NCI-H510A treated with DMSO at 0.1 percent for 48 hours (cell line): Measurements from ENCODE around the gene ARHGAP32.

Experiments
- DNase-seq: peaks from one replicate; lab custom pipeline; 2025; lab: John Stamatoyannopoulos, UW

ARHGAP32 gene

GRCh38 chr11:129192150-129192549, at the start of gene ARHGAP32:
ARHGAP32 (minus strand) TSS chr11:129192325; CDS start chr11:129192198, 127 bp downstream.
- DNase-seq: peak; percentile 40

GRCh38 chr11:129239207-129239606, 47.1 kb upstream of the ARHGAP32 start:
- DNase-seq: no peak

GRCh38 chr11:129237880-129238638, 45.9 kb upstream of the ARHGAP32 start:
- no peak for DNase-seq

- no peak for DNase-seq
Observed at GRCh38 chr11:129237456-129237855, 45.3 kb upstream of the ARHGAP32 start.

- DNase-seq: no peak
Observed at GRCh38 chr11:129236850-129237249, 44.7 kb upstream of the ARHGAP32 start.

GRCh38 chr11:129234978-129235377, 42.9 kb upstream of the ARHGAP32 start:
- DNase-seq: peak; percentile 66

GRCh38 chr11:129230006-129230405, 37.9 kb upstream of the ARHGAP32 start:
- no peak for DNase-seq

DNA sequence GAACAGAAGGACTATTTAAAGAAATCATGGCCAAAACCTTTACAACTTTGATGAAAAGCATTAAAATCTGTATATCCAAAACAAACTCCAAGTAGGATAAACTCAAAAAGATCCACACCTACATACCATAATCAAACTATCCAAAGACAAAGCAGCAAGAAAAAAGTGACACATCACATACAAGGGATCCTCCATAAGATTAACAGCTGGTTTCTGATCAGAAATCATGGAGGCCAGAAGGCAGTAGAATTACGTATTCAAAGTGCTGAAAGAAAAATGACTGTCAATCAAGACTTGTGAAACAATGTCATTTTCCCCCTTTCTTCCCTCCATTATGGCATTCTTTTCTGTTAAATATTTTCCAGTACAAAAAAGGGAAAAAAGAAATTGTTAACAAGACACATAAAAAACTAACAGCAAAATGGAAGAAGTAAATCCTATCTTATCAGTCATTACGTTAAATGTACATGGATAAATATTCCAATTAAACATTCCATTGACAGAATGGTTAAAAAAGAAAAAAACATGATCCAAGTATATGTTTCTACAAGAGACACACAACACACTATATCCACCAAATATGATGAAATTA, 34.2 kb upstream of the ARHGAP32 start:
- DNase-seq: no peak

DNA sequence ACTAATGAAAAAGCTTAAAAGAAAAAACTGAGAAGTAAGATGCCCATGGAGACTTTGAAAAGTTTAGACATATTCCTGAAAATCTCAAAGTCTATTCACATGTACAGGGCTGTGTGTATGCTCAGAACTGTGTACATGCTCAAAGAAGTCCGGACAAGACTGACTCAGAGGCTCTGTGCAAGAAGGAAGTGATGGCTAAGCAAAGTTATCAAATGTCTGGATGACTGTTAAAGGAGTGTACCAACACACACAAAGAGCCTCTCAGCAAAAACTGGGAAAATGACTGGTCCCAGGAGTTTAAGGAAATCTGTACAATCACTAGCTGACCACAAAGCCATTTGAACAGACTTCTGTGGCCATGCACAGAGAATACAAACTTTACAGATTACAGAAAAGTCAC, 33.1 kb upstream of the ARHGAP32 start:
- no peak for DNase-seq

GRCh38 chr11:129224538-129224937, 32.4 kb upstream of the ARHGAP32 start:
- DNase-seq: no peak

DNA sequence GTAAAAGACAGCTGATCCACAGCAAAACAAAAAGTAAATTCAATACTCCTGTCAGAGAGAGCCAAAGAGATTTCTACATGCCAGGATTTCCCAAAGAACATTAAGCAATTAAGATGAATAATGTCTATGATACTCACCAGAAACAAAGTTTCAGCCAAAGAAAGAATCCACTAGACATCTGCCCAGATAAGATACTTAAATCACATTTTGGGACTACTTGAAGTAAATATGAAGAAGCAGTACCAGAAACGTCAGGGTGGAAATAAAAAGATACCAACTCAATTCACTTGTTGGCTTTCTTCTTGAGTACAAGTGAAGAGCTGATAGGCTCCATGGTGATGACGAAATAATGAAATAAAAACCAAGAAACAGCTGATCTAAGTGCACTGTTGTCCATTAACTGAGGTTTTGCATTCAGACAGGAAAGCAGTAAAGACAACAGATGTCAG, 31.6 kb upstream of the ARHGAP32 start:
- DNase-seq: no peak

DNA sequence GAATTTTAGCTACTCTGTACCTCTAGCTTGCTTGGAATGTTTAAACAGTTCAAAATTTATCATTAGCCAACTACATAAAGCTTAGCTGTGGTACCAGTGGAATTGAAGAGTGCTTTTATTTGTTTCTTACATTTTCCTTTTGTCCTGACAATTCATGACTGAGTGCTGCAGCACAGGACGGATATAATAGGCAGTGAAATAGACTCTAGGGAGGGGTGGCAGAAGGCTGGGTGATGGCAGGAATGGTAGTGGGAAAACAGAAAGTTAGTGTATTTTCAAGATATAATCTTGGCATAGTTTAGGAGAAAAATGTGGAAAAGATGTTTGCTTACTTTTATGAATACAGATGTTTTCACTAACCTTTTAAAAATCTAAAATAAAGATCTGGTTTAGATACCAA, 31.1 kb upstream of the ARHGAP32 start:
- no peak for DNase-seq

GRCh38 chr11:129222158-129222557, 30.0 kb upstream of the ARHGAP32 start:
- DNase-seq: no peak

- DNase-seq: no peak
Observed at GRCh38 chr11:129215506-129216245, 23.6 kb upstream of the ARHGAP32 start.

DNA sequence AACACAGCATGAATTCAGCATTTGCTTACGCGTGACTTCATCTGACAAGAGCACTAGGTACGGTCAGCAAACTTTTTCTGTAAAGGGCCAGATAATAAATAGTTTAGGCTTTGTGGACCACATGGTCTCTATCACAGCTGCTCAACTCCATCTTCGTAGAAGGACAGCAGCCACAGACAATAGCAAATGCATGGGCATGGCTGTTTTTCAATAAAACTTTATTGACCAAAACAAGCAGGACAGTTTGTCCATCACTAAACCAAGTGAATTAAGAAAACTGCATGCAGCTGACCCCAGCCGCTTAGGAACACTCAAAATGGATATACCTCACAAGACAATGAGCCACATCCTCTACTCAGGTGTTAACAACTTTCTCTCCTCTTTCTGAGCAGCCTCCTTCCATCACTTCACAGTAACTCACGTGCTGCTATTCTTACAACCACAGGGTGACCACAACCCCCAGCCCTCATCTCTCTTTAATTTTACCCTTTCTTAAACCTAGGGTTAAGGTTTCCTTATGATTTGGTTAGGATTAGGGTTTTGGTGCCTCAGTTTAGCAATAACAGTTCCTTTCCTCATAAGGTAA, 22.7 kb upstream of the ARHGAP32 start:
- DNase-seq: no peak

- DNase-seq: no peak
Observed at GRCh38 chr11:129213261-129213660, 21.1 kb upstream of the ARHGAP32 start.

DNA sequence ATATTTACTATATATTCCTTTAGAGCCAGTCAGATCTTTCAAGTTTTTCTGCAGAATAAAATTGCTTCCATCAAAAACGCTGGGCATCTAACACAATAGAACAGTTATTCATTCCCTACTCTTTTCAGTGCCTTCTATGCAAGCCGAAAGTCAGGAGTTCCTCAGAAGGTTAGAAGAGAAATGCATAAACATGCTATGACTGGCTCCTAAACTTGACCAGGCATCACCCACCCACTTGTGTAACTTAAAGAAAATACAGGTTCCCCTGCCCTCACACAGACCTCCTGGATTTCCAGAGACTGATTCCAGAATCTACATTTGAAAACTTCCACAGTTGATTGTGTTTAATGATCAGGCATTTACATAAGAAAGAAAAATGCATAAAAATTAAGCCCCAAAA, 19.3 kb upstream of the ARHGAP32 start:
- no peak for DNase-seq

DNA sequence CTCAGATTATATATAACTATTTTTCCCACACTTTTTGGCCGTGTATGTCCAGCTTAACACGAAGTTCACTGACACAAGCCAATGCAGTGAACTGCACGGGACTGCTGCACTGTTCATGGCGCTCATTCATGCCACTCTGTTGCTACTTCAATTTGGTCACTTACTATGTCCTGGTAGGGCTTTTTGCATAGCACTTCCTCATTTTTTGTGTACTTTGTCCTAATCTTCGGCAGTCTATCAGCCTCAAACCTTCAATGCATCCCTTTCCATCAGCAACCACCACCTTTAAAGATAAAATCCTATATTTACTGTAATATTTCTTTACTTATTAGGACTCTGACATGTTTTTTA, 18.7 kb upstream of the ARHGAP32 start:
- no peak for DNase-seq

DNA sequence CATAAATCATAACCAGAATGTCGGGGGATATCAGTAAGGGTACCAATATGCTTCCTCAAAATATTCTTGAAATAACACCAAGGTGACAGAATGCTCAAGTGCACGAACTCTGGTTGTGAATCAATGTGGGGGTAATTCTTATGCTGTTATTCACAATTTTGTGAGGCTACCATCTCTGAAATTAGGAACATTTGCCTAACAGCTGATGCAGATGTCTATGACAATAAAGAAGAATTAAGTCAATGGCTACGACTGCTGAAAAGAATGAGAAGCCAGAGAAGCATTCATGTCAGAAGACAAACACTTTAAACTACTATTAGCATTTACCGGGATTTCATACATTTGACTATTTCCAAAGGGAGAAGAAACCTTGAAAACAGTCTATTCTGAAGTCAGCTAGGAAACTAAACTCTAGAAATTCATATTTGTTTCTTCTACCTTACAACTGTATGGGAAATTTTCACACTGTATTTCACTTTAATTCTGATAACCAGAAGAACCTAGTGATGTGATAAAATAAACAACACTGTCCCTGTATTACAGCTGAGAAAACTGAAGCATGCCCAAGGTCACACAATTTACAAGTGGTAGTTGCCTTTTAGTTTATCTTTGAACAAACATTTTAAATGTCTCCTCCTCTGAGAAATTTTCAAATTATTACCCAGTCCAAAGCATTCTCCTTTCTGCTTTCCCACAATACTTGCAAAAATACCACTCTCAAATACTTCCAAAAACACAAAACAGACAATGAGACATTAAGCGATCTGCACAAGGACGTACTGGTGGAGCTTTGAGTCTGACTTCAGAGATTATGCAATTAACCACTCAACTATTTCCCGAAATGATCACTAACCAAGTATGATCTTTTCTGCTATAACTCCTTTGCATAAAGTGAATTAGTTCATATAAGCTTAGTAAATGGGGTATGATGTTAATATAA, 18.0 kb upstream of the ARHGAP32 start:
- no peak for DNase-seq

- no peak for DNase-seq
Observed at GRCh38 chr11:129208863-129209262, 16.7 kb upstream of the ARHGAP32 start.

GRCh38 chr11:129204150-129204838, 12.2 kb upstream of the ARHGAP32 start:
- no peak for DNase-seq
